DND-41 (cell line): ENCODE measurements around the gene SPRR2F.

Experiments
- ATAC-seq: fragments of 200-7000 bp; cut with Tn5 transposase; 3 replicates; pipeline ENCODE4 v1.9.1; 2021; ENCODE audit warnings: low read depth; ENCODE audit not compliant: insufficient read depth
- DNase-seq: peaks from one replicate; pipeline ENCODE4 v3.0.0-alpha.2; 2020
- H2AFZ ChIP-seq: 2 replicates; pipeline ENCODE4 v1.6.0; 2012; ENCODE audit warnings: low read depth, low read length
- H3K27ac ChIP-seq: 2 replicates; pipeline ENCODE4 v1.5.1; 2012; ENCODE audit warnings: low read length, inconsistent platforms
- H3K27me3 ChIP-seq: fragments of 200-600 bp; sonication (generic); 2 replicates; pipeline ENCODE4 v1.6.0; 2012; ENCODE audit warnings: low read length, mild to moderate bottlenecking, inconsistent platforms; ENCODE audit not compliant: insufficient read depth, poor library complexity
- H3K36me3 ChIP-seq: 2 replicates; pipeline ENCODE4 v1.5.1; 2012; ENCODE audit warnings: low read length, inconsistent platforms; ENCODE audit not compliant: insufficient read depth
- H3K4me1 ChIP-seq: 2 replicates; pipeline ENCODE4 v1.5.1; 2012; ENCODE audit warnings: mild to moderate bottlenecking, low read length; ENCODE audit not compliant: insufficient read depth
- H3K4me2 ChIP-seq: 2 replicates; pipeline ENCODE4 v1.6.0; 2012; ENCODE audit warnings: mild to moderate bottlenecking, moderate library complexity, low read length, inconsistent platforms; ENCODE audit not compliant: insufficient read depth
- H3K4me3 ChIP-seq, 2 experiments: fragments of 200-600 bp in 1 of 2; shearing (Covaris generic) in 1 of 2; 2 replicates each; pipeline ENCODE4 v1.5.1; 2012 to 2016; ENCODE audit warnings: inconsistent platforms in 2 of 2, low read length in 2 of 2, mild to moderate bottlenecking in 2 of 2, low read depth in 1 of 2, moderate library complexity in 1 of 2
- H3K79me2 ChIP-seq: 2 replicates; pipeline ENCODE4 v1.6.0; 2012; ENCODE audit warnings: low read length, inconsistent platforms; ENCODE audit not compliant: insufficient read depth
- H3K9ac ChIP-seq: 2 replicates; pipeline ENCODE4 v1.6.0; 2012; ENCODE audit warnings: low read depth, mild to moderate bottlenecking, inconsistent platforms, low read length, moderate library complexity
- H3K9me3 ChIP-seq: 2 replicates; pipeline ENCODE4 v1.5.1; 2012; ENCODE audit warnings: low read length, moderate library complexity, mild to moderate bottlenecking, inconsistent platforms; ENCODE audit not compliant: insufficient read depth, severe bottlenecking
- H4K20me1 ChIP-seq: 2 replicates; pipeline ENCODE4 v1.6.0; 2012; ENCODE audit warnings: low read length; ENCODE audit not compliant: insufficient read depth
- CTCF ChIP-seq: IDR thresholded peaks from 2 replicates; pipeline ENCODE4 v1.5.1; 2012; ENCODE audit warnings: borderline replicate concordance, low read length, moderate library complexity, mild to moderate bottlenecking; ENCODE audit not compliant: poor library complexity, severe bottlenecking; ENCODE audit errors: extremely low read depth
- EZH2 ChIP-seq: IDR thresholded peaks from 3 replicates; pipeline ENCODE4 v1.6.1; 2012; ENCODE audit warnings: borderline replicate concordance, low read depth, mild to moderate bottlenecking, moderate library complexity, low read length, inconsistent platforms; ENCODE audit not compliant: severe bottlenecking

The SPRR2F gene

GRCh38 chr1:153087652-153088051 is 25.7 kb downstream of the SPRR2F start:
- H3K27me3 ChIP-seq, result peaks cover 2% of the 10 kb centered on the region
- no peaks in the 10 kb centered on the region for H3K36me3 ChIP-seq
- TF ChIP-seq CTCF, result no peak
- TF ChIP-seq EZH2, result no peak
- ATAC-seq (no peak), DNase-seq (no peak)
- no peaks in the 10 kb centered on the region for H3K4me1 ChIP-seq
- H3K9me3 ChIP-seq, result no peaks in the 10 kb centered on the region
- H4K20me1 ChIP-seq, result no peaks in the 10 kb centered on the region
- H2AFZ ChIP-seq, result no peak overlapping the region
- H3K9ac ChIP-seq, result no peak overlapping the region
- H3K4me3 ChIP-seq, result no peak overlapping the region
- H3K4me2 ChIP-seq, result no peak overlapping the region
- no peak overlapping the region for H3K27ac ChIP-seq
- no peaks in the 10 kb centered on the region for H3K79me2 ChIP-seq

- Histone ChIP-seq H3K4me2 (no peak overlapping the region), H3K9me3 (no peaks in the 10 kb centered on the region), H3K4me1 (no peaks in the 10 kb centered on the region), H3K79me2 (no peaks in the 10 kb centered on the region), H3K9ac (no peak overlapping the region), H3K4me3 (no peak overlapping the region), H3K27ac (no peak overlapping the region), H3K27me3 (peaks cover 2% of the 10 kb centered on the region), H2AFZ (no peak overlapping the region), H4K20me1 (no peaks in the 10 kb centered on the region), H3K36me3 (no peaks in the 10 kb centered on the region)
- no peak for DNase-seq
- no peak for ATAC-seq
- TF ChIP-seq EZH2 (no peak), CTCF (no peak)
Observed at GRCh38 chr1:153081736-153082135, 31.6 kb downstream of the SPRR2F start.

- Histone ChIP-seq H3K4me3 (no peak overlapping the region), H4K20me1 (no peaks in the 10 kb centered on the region), H3K9ac (no peak overlapping the region), H3K79me2 (no peaks in the 10 kb centered on the region), H3K4me2 (no peak overlapping the region), H3K36me3 (no peaks in the 10 kb centered on the region), H3K9me3 (no peaks in the 10 kb centered on the region), H3K4me1 (no peaks in the 10 kb centered on the region), H3K27ac (no peak overlapping the region), H3K27me3 (peaks cover 9% of the 10 kb centered on the region), H2AFZ (no peak overlapping the region)
- ATAC-seq, result no peak
- TF ChIP-seq EZH2, result no peak
- TF ChIP-seq CTCF, result no peak
- no peak for DNase-seq
Observed at GRCh38 chr1:153072806-153073726, 40.2 kb downstream of the SPRR2F start.
